AG04449 (cell line): ENCODE measurements around the gene CCIN.
"Not testable (repeated sequence)": the region's sequence is repeated elsewhere in the genome, so short reads cannot be mapped to it uniquely, and the experiment has no call there.

ENCODE experiments used
- CTCF ChIA-PET: fragments of 350-600 bp; formaldehyde crosslinking; extraction: SDS; loops from one replicate; lab custom pipeline; 2021; ENCODE audit warnings: antibody characterized with exemption; lab: Yijun Ruan, JAX
- POLR2A ChIA-PET: fragments of 400-600, 350-600 bp; formaldehyde crosslinking; extraction: SDS; loops from one replicate; lab custom pipeline; 2020; ENCODE audit warnings: antibody characterized with exemption, inconsistent platforms; lab: Yijun Ruan, JAX
- DNase-seq: peaks from one replicate; pipeline ENCODE4 v3.0.0-alpha.2; 2010; ENCODE audit warnings: low read depth, low spot score
- H3K4me3 ChIP-seq: 2 replicates; pipeline ENCODE4 v1.5.1; 2011; ENCODE audit warnings: low read depth, mild to moderate bottlenecking, control low read depth, low read length
- TF ChIP-seq, protein P1 (sequence below): IDR thresholded peaks from one replicate; pipeline ENCODE4 v1.5.1; 2011; ENCODE audit warnings: mild to moderate bottlenecking, moderate library complexity, low read length, control low read depth, inconsistent platforms; ENCODE audit not compliant: insufficient read depth; ENCODE audit errors: missing control alignments

The CCIN gene

DNA sequence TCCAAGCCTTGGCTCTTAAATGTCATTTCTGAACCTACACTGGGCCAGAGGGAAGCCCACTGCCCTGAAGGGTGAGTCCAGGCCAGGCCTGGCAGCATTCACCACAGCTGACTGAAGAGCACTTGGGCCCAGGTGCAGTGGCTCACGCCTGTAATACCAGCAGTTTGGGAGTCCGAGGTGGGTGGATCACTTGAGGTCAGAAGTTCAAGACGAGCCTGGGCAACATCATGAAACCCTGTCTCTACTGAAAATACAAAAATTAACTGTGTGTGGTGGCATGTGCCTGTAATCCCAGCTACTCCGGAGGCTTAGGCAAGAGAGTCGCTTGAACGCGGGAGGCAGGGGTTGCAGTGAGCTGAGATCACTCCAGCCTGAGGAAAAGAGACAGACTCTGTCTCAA, 5.1 kb downstream of the CCIN start:
- no peak overlapping the region for H3K4me3 ChIP-seq
- TF ChIP-seq, protein P1, sequence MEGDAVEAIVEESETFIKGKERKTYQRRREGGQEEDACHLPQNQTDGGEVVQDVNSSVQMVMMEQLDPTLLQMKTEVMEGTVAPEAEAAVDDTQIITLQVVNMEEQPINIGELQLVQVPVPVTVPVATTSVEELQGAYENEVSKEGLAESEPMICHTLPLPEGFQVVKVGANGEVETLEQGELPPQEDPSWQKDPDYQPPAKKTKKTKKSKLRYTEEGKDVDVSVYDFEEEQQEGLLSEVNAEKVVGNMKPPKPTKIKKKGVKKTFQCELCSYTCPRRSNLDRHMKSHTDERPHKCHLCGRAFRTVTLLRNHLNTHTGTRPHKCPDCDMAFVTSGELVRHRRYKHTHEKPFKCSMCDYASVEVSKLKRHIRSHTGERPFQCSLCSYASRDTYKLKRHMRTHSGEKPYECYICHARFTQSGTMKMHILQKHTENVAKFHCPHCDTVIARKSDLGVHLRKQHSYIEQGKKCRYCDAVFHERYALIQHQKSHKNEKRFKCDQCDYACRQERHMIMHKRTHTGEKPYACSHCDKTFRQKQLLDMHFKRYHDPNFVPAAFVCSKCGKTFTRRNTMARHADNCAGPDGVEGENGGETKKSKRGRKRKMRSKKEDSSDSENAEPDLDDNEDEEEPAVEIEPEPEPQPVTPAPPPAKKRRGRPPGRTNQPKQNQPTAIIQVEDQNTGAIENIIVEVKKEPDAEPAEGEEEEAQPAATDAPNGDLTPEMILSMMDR = no peak
- POLR2A ChIA-PET = no interaction called here
- no peak for DNase-seq
- CTCF ChIA-PET = interaction anchor here (6.1 kb wide), 1 partner anchor 9 kb away, joined by 36 read pairs; no protein-coding TSS in a partner anchor

DNA sequence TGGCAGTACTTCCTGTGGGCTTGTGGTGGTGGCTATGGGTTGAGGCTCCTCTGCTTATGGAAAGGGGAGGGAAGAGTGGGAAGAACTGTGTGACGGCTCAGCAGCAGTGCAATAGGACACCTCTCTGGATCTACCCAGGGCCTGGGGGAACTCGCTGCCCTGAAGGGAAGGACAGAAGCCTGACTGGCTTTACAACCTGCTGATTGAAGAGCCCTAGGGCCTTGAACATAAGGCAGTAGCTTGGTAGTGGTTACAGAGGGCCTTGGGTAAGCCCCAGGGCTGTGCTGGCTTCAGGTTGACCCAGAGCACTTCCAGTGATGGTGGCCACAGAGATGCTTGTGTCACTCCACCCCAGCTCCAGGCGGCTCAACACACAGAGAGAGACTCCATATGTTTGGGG, 5.5 kb downstream of the CCIN start:
- ChIA-PET CTCF (interaction anchor here (6.1 kb wide), 1 partner anchor 10 kb away, joined by 36 read pairs; no protein-coding TSS in a partner anchor), POLR2A (no interaction called here)
- H3K4me3 ChIP-seq = no peak overlapping the region
- TF ChIP-seq, protein P1 = no peak
- DNase-seq = no peak

DNA sequence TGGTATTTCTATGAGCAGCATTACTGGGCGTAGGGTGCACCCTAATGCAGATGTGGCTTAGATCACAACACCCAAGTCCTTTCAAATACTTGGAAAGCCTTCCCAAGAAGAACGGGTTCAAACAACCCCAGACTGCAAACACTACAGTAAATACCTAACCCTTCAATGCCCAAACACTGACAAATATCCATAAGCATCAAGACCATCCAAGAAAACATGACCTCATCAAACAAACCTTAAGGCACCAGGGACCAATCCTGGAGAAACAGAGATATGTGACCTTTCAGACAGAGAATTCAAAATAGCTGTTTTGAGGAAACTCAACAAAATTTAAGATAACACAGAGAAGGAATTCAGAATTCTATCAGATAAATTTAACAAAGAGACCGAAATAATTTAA, 6.0 kb downstream of the CCIN start:
- DNase-seq, H3K4me3 ChIP-seq, POLR2A ChIA-PET: not testable (repeated sequence)
- CTCF ChIA-PET = interaction anchor here (6.1 kb wide), 1 partner anchor 10 kb away, joined by 36 read pairs; no protein-coding TSS in a partner anchor

DNA sequence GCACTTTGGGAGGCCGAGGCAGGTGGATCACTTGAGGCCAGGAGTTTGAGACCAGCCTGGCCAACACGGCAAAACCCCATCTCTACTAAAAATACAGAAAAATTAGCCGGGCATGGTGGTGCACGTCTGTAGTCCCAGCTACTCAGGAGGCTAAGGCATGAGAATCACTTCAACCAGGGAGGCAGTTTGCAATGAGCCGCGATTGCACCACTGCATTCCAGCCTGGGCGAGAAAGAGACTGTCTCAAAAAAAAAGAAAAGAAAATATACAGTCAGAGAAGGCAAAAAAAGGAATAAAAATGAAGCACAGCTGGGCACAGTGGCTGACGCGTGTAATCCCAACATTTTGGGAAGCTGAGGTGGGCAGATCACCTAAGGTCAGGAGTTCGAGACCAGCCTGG, 7.3 kb downstream of the CCIN start:
- DNase-seq, POLR2A ChIA-PET, H3K4me3 ChIP-seq: not testable (repeated sequence)
- CTCF ChIA-PET = interaction anchor here (3.0 to 6.1 kb wide), 2 partner anchors 12 to 13 kb away, joined by 18 to 36 read pairs; partner anchors contain the start of gene CLTA

DNA sequence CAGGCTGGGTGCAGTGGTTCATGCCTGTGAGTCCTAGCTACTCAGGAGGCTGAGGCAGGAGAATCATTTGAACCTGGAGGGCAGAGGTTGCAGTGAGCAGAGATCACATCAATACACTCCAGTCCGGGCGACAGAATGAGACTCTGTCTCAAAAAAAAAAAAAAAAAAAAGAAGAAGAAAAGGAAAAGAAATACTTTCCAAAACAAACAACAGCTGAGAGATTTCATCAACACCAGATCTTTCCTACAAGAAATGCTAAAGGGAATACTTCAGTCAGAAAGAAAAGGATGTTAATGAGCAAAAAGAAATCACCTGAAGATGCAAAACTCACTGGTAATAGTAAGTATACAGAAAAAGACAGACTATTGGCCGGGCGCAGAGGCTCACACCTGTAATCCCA, 8.4 kb downstream of the CCIN start:
- POLR2A ChIA-PET = no interaction called here
- TF ChIP-seq, protein P1 = no peak

DNA sequence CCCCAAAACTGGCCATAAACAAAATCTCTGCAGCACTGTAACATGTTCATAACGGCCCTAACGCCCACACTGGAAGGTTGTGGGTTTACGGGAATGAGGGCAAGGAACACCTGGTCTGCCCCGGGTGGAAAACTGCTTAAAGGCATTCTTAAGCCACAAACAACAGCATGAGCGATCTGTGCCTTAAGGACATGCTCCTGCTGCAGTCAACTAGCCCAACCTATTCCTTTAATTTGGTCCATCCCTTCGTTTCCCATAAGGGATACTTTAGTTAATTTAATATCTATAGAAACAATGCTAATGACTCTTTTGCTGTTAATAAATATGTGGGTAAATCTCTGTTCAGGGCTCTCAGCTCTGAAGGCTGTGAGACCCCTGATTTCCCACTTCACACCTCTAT, 11.1 kb downstream of the CCIN start:
- POLR2A ChIA-PET, DNase-seq, H3K4me3 ChIP-seq: not testable (repeated sequence)
- CTCF ChIA-PET = interaction anchor here (1.0 to 3.2 kb wide), 2 partner anchors 10 to 13 kb away, joined by 3 to 13 read pairs; no protein-coding TSS in a partner anchor

More for the DNA sequence above, 8.4 kb downstream of the CCIN start:
- no peak overlapping the region for H3K4me3 ChIP-seq
- CTCF ChIA-PET = interaction anchor here (3.0 to 6.1 kb wide), 2 partner anchors 12 to 13 kb away, joined by 18 to 36 read pairs; partner anchors contain the start of gene CLTA
- DNase-seq = no peak

DNA sequence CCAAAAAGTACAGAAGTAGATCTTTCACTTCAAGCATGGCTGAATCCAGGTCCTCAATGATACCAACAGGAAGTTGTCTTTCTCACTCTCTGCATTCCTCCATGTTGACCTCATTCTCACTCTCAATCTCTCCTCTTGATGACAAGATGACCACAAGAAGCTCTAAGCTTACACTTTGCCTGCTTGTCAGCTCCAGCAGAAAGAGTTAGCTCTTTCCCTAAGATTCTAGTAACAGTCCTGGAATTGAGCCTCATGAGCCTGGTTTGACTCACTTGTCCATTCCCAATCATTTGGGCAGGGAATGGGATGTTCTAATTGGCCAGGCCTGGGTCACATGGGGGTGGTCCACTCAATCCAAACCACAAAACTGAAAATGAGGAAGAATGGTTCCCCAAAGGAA, 18.2 kb downstream of the CCIN start:
- TF ChIP-seq, protein P1 = no peak
- ChIA-PET CTCF (interaction anchor here (0.7 to 2.6 kb wide), 4 partner anchors 21 to 231 kb away, joined by 3 to 11 read pairs (median 4); no protein-coding TSS in a partner anchor), POLR2A (interaction anchor here (0.8 to 1.5 kb wide), 3 partner anchors 11 to 87 kb away, joined by 3 to 4 read pairs (median 3); no protein-coding TSS in a partner anchor)
- DNase-seq = peak; percentile 83
- H3K4me3 ChIP-seq = no peak overlapping the region

DNA sequence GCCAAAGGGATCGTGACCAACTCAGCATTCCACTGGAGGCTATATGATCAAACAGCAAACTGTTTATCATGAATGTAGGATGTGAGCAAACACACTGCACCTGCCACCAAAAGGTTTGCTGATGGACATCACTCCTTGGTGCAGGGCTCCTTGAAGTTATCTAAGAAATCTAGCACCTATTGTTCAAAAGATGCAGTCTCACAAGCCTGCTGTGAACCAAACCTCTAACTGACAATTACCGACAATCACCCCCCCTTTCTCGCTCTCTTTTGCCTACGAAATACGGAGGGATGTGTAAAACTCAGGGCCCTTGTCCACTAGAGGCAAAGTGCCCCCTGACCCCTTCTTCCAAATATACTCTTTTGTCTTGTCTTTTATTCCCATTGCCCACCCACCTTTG, 19.0 kb downstream of the CCIN start:
- TF ChIP-seq, protein P1 = no peak
- H3K4me3 ChIP-seq = no peak overlapping the region
- CTCF ChIA-PET = interaction anchor here (1.4 to 4.2 kb wide), 6 partner anchors 11 to 232 kb away, joined by 5 to 24 read pairs (median 14); partner anchors contain the start of gene CCIN
- DNase-seq = no peak
- POLR2A ChIA-PET = no interaction called here
